HG03378 (cell line): ENCODE data around the gene UQCC2.

Source experiments
- ATAC-seq: cut with Tn5 transposase; IDR thresholded peaks from one replicate; pipeline ENCODE4 v1.9.1; 2021; ENCODE audit warnings: mild to moderate bottlenecking, moderate library complexity; ENCODE audit not compliant: unreplicated experiment

Gene UQCC2

GRCh38 chr6:33711140-33712129 lies at the start of gene UQCC2:
TSS of gene UQCC2 (minus strand) at chr6:33711700. CDS start at chr6:33711686, 14 bp downstream.
- peak; percentile 50 for ATAC-seq

GRCh38 chr6:33759887-33760629 lies 48.6 kb upstream of the UQCC2 start:
- no peak for ATAC-seq

GRCh38 chr6:33758815-33759216 lies 47.3 kb upstream of the UQCC2 start:
- ATAC-seq = no peak

- no peak for ATAC-seq
Measured at GRCh38 chr6:33757906-33758305, 46.4 kb upstream of the UQCC2 start.

GRCh38 chr6:33757113-33757512 lies 45.6 kb upstream of the UQCC2 start:
- ATAC-seq = no peak

- no peak for ATAC-seq
Measured at GRCh38 chr6:33756211-33756954, 44.9 kb upstream of the UQCC2 start.

- no peak for ATAC-seq
Measured at GRCh38 chr6:33755070-33755869, 43.8 kb upstream of the UQCC2 start.

- no peak for ATAC-seq
Measured at GRCh38 chr6:33754222-33754621, 42.7 kb upstream of the UQCC2 start.

GRCh38 chr6:33752646-33753015 lies 41.1 kb upstream of the UQCC2 start:
- no peak for ATAC-seq

GRCh38 chr6:33751771-33752645 lies 40.5 kb upstream of the UQCC2 start:
- ATAC-seq = no peak

GRCh38 chr6:33750244-33750991 lies 38.9 kb upstream of the UQCC2 start:
- no peak for ATAC-seq

GRCh38 chr6:33749401-33749800 lies 37.9 kb upstream of the UQCC2 start:
- no peak for ATAC-seq

GRCh38 chr6:33748841-33749240 lies 37.3 kb upstream of the UQCC2 start:
- ATAC-seq = no peak

- no peak for ATAC-seq
Measured at GRCh38 chr6:33747823-33748222, 36.3 kb upstream of the UQCC2 start.

- ATAC-seq = no peak
Measured at GRCh38 chr6:33746651-33747100, 35.2 kb upstream of the UQCC2 start, which contains the start of gene IP6K3. TSS of gene IP6K3 (minus strand) at chr6:33746905. CDS start at chr6:33735476, 11,429 bp downstream.

- ATAC-seq = no peak
Measured at GRCh38 chr6:33746036-33746600, 34.6 kb upstream of the UQCC2 start.

- ATAC-seq = no peak
Measured at GRCh38 chr6:33745548-33745947, 34.0 kb upstream of the UQCC2 start.

GRCh38 chr6:33744895-33745546 lies 33.5 kb upstream of the UQCC2 start:
- no peak for ATAC-seq
